ENCODE results near the gene GAGE10. TPM values are rescaled to one million over a fixed set of nuclear protein-coding genes. Genes with fewer than 3 reads are reported as not detected.

Gene GAGE10
- total RNA-seq, 4 donors from 2014 or later: not detected

DNA sequence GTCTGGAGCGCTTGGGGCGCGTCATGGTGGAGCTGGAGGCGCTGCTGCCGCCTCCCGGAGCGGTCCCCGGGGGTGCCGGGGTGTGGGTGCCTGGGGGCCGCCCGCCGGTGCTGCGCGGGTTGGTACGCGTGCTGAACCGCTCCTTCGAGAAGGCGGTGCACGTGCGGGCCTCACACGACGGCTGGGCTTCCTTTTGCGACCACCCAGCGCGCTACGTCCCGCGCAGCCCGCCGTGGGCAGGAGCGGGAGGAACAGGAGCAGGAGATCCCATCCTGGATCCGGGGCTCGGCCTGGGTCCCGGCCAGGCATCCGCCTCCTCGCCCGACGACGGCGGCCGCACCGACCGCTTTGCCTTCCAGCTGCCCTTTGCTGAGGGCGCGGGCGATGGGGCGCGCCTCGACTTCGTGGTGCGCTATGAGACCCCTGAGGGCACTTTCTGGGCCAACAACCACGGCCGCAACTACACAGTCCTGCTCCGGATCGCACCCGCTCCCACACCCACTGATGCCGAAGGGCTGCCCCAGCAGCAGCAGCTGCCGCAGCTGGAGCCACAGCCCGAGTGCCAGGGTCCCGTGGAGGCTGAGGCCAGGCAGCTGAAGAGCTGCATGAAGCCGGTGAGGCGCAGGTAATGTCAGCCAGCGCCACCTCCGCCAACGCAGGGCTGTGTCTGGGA lies 33.1 kb upstream of the GAGE10 start:
- Histone ChIP-seq H3K27me3 (no peaks in the 10 kb centered on the region), H3K4me1 (no peaks in the 10 kb centered on the region), H3K27ac (peak overlapping the region; percentile 89 to 93), H3K36me3 (no peaks in the 10 kb centered on the region), H3K9me3 (no peaks in the 10 kb centered on the region), H3K4me3 (peak overlapping the region; percentile 46 to 58)
- intact Hi-C loops (cut with DNase I; ENCODE audit: low total_unique reads): no loop called here
- no peak for TF ChIP-seq POLR2A (IDR thresholded peaks at IDR 0.05)
- TF ChIP-seq, protein P1, sequence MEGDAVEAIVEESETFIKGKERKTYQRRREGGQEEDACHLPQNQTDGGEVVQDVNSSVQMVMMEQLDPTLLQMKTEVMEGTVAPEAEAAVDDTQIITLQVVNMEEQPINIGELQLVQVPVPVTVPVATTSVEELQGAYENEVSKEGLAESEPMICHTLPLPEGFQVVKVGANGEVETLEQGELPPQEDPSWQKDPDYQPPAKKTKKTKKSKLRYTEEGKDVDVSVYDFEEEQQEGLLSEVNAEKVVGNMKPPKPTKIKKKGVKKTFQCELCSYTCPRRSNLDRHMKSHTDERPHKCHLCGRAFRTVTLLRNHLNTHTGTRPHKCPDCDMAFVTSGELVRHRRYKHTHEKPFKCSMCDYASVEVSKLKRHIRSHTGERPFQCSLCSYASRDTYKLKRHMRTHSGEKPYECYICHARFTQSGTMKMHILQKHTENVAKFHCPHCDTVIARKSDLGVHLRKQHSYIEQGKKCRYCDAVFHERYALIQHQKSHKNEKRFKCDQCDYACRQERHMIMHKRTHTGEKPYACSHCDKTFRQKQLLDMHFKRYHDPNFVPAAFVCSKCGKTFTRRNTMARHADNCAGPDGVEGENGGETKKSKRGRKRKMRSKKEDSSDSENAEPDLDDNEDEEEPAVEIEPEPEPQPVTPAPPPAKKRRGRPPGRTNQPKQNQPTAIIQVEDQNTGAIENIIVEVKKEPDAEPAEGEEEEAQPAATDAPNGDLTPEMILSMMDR (IDR thresholded peaks at IDR 0.05): no peak
- DNase-seq: no peak

DNA sequence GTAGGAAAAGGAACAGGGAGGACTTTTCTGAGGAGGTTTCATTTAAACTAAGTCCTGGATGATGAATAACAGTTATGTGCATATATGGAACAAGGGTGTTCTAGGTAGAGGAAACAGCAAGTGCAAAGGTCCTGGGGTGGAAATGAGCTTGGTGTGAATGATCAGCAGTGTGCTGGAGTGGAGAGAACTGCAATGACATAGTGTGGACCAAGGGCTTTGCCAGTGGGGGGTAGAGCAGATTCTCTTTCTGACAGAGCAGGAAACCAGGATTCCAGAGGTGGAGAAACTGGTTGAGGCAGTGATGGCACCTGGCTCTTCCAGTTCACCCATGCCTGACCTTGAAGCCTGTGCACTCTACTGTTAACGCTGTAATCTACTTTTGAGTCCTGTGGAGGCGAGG lies 32.1 kb upstream of the GAGE10 start:
- H3K27ac ChIP-seq: no peak overlapping the region

DNA sequence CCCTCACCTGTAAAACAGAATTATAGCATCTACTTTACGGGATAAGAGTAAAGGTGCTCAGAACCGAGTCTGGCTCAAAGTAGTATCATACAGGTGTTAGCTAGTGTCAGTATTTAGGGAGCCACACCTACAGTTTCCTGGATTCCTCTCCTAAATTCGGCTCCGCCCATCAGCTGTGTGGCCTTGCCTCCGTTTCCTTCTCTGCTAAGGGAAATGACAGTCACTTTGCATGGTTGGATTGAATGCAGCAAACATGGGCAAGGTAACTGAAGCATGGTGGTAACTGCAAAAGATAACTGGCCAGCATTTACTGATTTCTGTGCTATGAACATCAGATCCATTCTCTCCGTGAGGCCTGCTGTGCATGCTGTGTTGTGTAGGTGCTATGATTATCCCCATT lies 31.0 kb upstream of the GAGE10 start:
- Histone ChIP-seq H3K9me3 (no peaks in the 10 kb centered on the region), H3K36me3 (no peaks in the 10 kb centered on the region), H3K27me3 (no peaks in the 10 kb centered on the region), H3K4me1 (no peaks in the 10 kb centered on the region), H3K4me3 (no peak overlapping the region), H3K27ac (no peak overlapping the region)
- no peak for DNase-seq
- intact Hi-C loops (cut with DNase I; ENCODE audit: low total_unique reads): no loop called here
- TF ChIP-seq, protein P1 (IDR thresholded peaks at IDR 0.05): no peak
- TF ChIP-seq POLR2A (IDR thresholded peaks at IDR 0.05): no peak

More for the DNA sequence above, 32.1 kb upstream of the GAGE10 start:
- H3K4me1 ChIP-seq: no peaks in the 10 kb centered on the region
- no peaks in the 10 kb centered on the region for H3K27me3 ChIP-seq
- intact Hi-C loops (cut with DNase I; ENCODE audit: low total_unique reads): no loop called here
- no peak overlapping the region for H3K4me3 ChIP-seq
- no peaks in the 10 kb centered on the region for H3K9me3 ChIP-seq
- TF ChIP-seq, protein P1 (IDR thresholded peaks at IDR 0.05): no peak
- no peak for TF ChIP-seq POLR2A (IDR thresholded peaks at IDR 0.05)
- no peaks in the 10 kb centered on the region for H3K36me3 ChIP-seq
- no peak for DNase-seq

DNA sequence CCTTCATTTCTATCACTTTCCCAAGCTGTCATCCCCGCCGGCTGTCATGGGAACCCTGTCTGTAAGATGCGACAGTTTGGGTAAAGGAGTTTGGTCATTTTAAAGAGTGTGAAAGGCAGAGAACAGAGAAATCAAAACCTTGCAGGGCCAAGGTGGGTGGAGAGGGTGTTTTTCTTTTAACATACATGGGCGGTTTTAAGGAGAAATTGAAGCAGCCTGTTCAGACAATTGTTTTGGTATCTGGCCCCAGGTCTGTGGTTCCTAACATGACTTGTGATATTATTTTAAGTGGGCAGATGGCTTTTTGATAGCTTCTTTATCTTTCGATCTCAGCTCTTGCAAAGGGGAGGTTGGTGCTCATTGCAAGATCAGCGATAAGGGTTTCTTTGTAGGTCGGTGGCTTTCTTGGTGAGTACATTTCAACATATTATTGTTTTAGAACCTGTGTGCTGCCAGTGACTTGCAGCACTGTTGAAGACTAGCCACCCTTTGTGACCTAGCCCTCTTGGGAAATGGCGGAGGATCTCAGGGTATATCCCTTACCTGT lies 30.2 kb upstream of the GAGE10 start:
- no peaks in the 10 kb centered on the region for H3K4me1 ChIP-seq
- no peak for DNase-seq
- H3K4me3 ChIP-seq: no peak overlapping the region
- TF ChIP-seq, protein P1 (IDR thresholded peaks at IDR 0.05): no peak
- TF ChIP-seq POLR2A (IDR thresholded peaks at IDR 0.05): no peak
- H3K36me3 ChIP-seq: no peaks in the 10 kb centered on the region
- H3K27ac ChIP-seq: no peak overlapping the region
- no peaks in the 10 kb centered on the region for H3K27me3 ChIP-seq
- intact Hi-C loops (cut with DNase I; ENCODE audit: low total_unique reads): no loop called here
- H3K9me3 ChIP-seq: no peaks in the 10 kb centered on the region

DNA sequence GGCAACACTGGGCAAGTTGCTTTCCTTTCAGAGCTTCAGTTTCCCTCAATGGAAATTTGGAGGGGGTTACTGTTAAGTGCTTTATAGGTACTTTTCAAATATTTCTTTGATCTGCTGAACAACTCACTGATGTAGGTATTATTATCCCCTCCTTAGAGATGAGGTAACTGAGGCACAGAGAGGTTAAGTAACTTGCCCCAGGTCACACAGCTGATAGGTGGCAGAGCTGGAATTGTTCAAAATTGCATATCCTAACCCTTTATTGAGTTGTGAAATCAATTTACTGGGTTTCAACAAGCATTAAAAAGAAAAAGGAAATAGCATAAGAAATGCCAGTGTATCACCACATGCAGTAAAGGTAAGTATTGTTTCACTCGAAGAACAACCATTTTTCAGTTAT lies 27.2 kb upstream of the GAGE10 start:
- intact Hi-C loops (cut with DNase I; ENCODE audit: low total_unique reads): no loop called here
- H3K4me3 ChIP-seq: no peak overlapping the region
- H3K9me3 ChIP-seq: no peaks in the 10 kb centered on the region
- DNase-seq: no peak
- H3K27ac ChIP-seq: no peak overlapping the region
- no peaks in the 10 kb centered on the region for H3K36me3 ChIP-seq
- H3K4me1 ChIP-seq: no peaks in the 10 kb centered on the region
- no peaks in the 10 kb centered on the region for H3K27me3 ChIP-seq
- no peak for TF ChIP-seq POLR2A (IDR thresholded peaks at IDR 0.05)
- TF ChIP-seq, protein P1 (IDR thresholded peaks at IDR 0.05): no peak

Measured in uterus (tissue), 4 donors.